Mesendoderm (in vitro differentiated cells): ENCODE measurements around the gene QSOX2.

Experiments used
- DNase-seq: peaks from one replicate; pipeline ENCODE4 v3.0.0; 2013
- H2AK5ac ChIP-seq: 2 replicates; pipeline ENCODE4 v1.6.1; 2013; ENCODE audit warnings: low read length, inconsistent platforms
- H2BK120ac ChIP-seq: 2 replicates; pipeline ENCODE4 v1.6.1; 2013; ENCODE audit warnings: low read depth, mild to moderate bottlenecking, low read length, moderate library complexity, mixed read lengths
- H2BK15ac ChIP-seq: replicated peaks from 2 replicates; pipeline ENCODE4 v1.6.1; 2013; ENCODE audit warnings: low read depth, mild to moderate bottlenecking, moderate library complexity
- H2BK5ac ChIP-seq: 2 replicates; pipeline ENCODE4 v1.6.1; 2013; ENCODE audit warnings: low read length, inconsistent platforms
- H3K18ac ChIP-seq: 2 replicates; pipeline ENCODE4 v1.6.1; 2013; ENCODE audit warnings: mild to moderate bottlenecking, low read length, mixed read lengths
- H3K23ac ChIP-seq: one replicate; pipeline ENCODE4 v1.6.1; 2013; ENCODE audit warnings: low read length
- H3K27ac ChIP-seq: 2 replicates; pipeline ENCODE4 v1.5.1; 2013; ENCODE audit warnings: low read depth, mild to moderate bottlenecking, inconsistent platforms, low read length, moderate library complexity
- H3K27me3 ChIP-seq: 2 replicates; pipeline ENCODE4 v1.6.1; 2013; ENCODE audit warnings: low read length, control low read depth, mild to moderate bottlenecking, inconsistent platforms; ENCODE audit not compliant: insufficient read depth, poor library complexity
- H3K36me3 ChIP-seq: 2 replicates; pipeline ENCODE4 v1.6.1; 2013; ENCODE audit warnings: low read length, inconsistent platforms; ENCODE audit not compliant: control insufficient read depth, insufficient read depth
- H3K4ac ChIP-seq: one replicate; pipeline ENCODE4 v1.6.1; 2013; ENCODE audit warnings: low read depth, mild to moderate bottlenecking, low read length, moderate library complexity
- H3K4me1 ChIP-seq: 2 replicates; pipeline ENCODE4 v1.6.1; 2013; ENCODE audit warnings: low read depth, low read length, inconsistent platforms; ENCODE audit not compliant: control insufficient read depth
- H3K4me2 ChIP-seq: 2 replicates; pipeline ENCODE4 v1.6.1; 2013; ENCODE audit warnings: low read length
- H3K4me3 ChIP-seq: 2 replicates; pipeline ENCODE4 v1.5.1; 2013; ENCODE audit warnings: mild to moderate bottlenecking, low read length
- H3K56ac ChIP-seq: one replicate; pipeline ENCODE4 v1.6.1; 2013; ENCODE audit warnings: low read length
- H3K79me1 ChIP-seq: 2 replicates; pipeline ENCODE4 v1.6.1; 2013; ENCODE audit warnings: low read length, inconsistent platforms
- H3K79me2 ChIP-seq: 2 replicates; pipeline ENCODE4 v1.6.1; 2013; ENCODE audit warnings: mild to moderate bottlenecking, low read length; ENCODE audit not compliant: control insufficient read depth, insufficient read depth
- H3K9ac ChIP-seq: 2 replicates; pipeline ENCODE4 v1.6.1; 2013; ENCODE audit warnings: low read length, inconsistent platforms
- H4K5ac ChIP-seq: one replicate; pipeline ENCODE4 v1.6.1; 2013; ENCODE audit warnings: low read length
- H4K8ac ChIP-seq: one replicate; pipeline ENCODE4 v1.6.1; 2013; ENCODE audit warnings: low read depth, mild to moderate bottlenecking, control low read depth, low read length, moderate library complexity
- WGBS: extraction: QIAGEN DNeasy Blood & Tissue Kit; methylation state at CpG from one replicate; pipeline ENCODE4 v1.1.7; 2013; ENCODE audit warnings: low lambda C conversion rate, missing lambda C conversion rate; ENCODE audit not compliant: insufficient coverage; ENCODE audit errors: extremely low coverage; 5-methylcytosine and 5-hydroxymethylcytosine counted together

Gene QSOX2

GRCh38 chr9:136292026-136292538 is 46.5 kb upstream of the QSOX2 start:
- H4K5ac ChIP-seq = no peak overlapping the region
- no peak overlapping the region for H2AK5ac ChIP-seq
- no peak overlapping the region for H2BK5ac ChIP-seq
- no peaks in the 10 kb centered on the region for H3K27me3 ChIP-seq
- no CpG with 5 or more reads among the region's 19 CpGs for WGBS
- no peak overlapping the region for H3K18ac ChIP-seq
- H4K8ac ChIP-seq = no peak overlapping the region
- no peaks in the 10 kb centered on the region for H3K36me3 ChIP-seq
- H3K4me3 ChIP-seq = no peak overlapping the region
- H3K79me1 ChIP-seq = no peaks in the 10 kb centered on the region
- no peak overlapping the region for H3K56ac ChIP-seq
- no peak overlapping the region for H3K4me2 ChIP-seq
- DNase-seq = no peak
- H2BK15ac ChIP-seq = no peak overlapping the region
- no peak overlapping the region for H3K27ac ChIP-seq
- H3K4me1 ChIP-seq = no peaks in the 10 kb centered on the region
- H3K79me2 ChIP-seq = no peaks in the 10 kb centered on the region
- no peak overlapping the region for H3K9ac ChIP-seq
- no peak overlapping the region for H3K23ac ChIP-seq
- no peak overlapping the region for H2BK120ac ChIP-seq
- H3K4ac ChIP-seq = no peak overlapping the region

GRCh38 chr9:136291306-136292025 is 45.9 kb upstream of the QSOX2 start:
- Histone ChIP-seq H3K18ac (no peak overlapping the region), H3K79me2 (no peaks in the 10 kb centered on the region), H4K5ac (no peak overlapping the region), H2BK5ac (no peak overlapping the region), H2BK120ac (no peak overlapping the region), H3K4me2 (no peak overlapping the region), H2AK5ac (no peak overlapping the region), H3K4me3 (no peak overlapping the region), H3K4me1 (no peaks in the 10 kb centered on the region), H3K27ac (no peak overlapping the region), H2BK15ac (no peak overlapping the region), H3K36me3 (no peaks in the 10 kb centered on the region), H3K27me3 (no peaks in the 10 kb centered on the region), H3K56ac (no peak overlapping the region), H3K4ac (no peak overlapping the region), H3K23ac (no peak overlapping the region), H3K79me1 (no peaks in the 10 kb centered on the region), H4K8ac (no peak overlapping the region), H3K9ac (no peak overlapping the region)
- WGBS = no CpG with 5 or more reads among the region's 22 CpGs
- DNase-seq = no peak

- no peak overlapping the region for H3K18ac ChIP-seq
- no peak overlapping the region for H2BK15ac ChIP-seq
- H2AK5ac ChIP-seq = no peak overlapping the region
- H3K4me2 ChIP-seq = no peak overlapping the region
- H3K36me3 ChIP-seq = no peaks in the 10 kb centered on the region
- H3K27me3 ChIP-seq = no peaks in the 10 kb centered on the region
- no peak overlapping the region for H2BK5ac ChIP-seq
- no CpG with 5 or more reads among the region's 31 CpGs for WGBS
- H3K4me1 ChIP-seq = no peaks in the 10 kb centered on the region
- H3K4ac ChIP-seq = no peak overlapping the region
- H2BK120ac ChIP-seq = no peak overlapping the region
- no peak overlapping the region for H3K27ac ChIP-seq
- no peaks in the 10 kb centered on the region for H3K79me2 ChIP-seq
- H3K56ac ChIP-seq = no peak overlapping the region
- no peak overlapping the region for H4K8ac ChIP-seq
- no peak overlapping the region for H4K5ac ChIP-seq
- H3K4me3 ChIP-seq = no peak overlapping the region
- no peak overlapping the region for H3K9ac ChIP-seq
- H3K23ac ChIP-seq = no peak overlapping the region
- no peaks in the 10 kb centered on the region for H3K79me1 ChIP-seq
- DNase-seq = no peak
Measured at GRCh38 chr9:136290508-136291000, 44.9 kb upstream of the QSOX2 start.

- no peaks in the 10 kb centered on the region for H3K36me3 ChIP-seq
- no peak for DNase-seq
- no peak overlapping the region for H3K18ac ChIP-seq
- H3K4me1 ChIP-seq = no peaks in the 10 kb centered on the region
- H3K56ac ChIP-seq = no peak overlapping the region
- H2BK15ac ChIP-seq = no peak overlapping the region
- no CpG with 5 or more reads among the region's 30 CpGs for WGBS
- H4K5ac ChIP-seq = no peak overlapping the region
- H3K23ac ChIP-seq = no peak overlapping the region
- H3K27me3 ChIP-seq = no peaks in the 10 kb centered on the region
- no peak overlapping the region for H2BK120ac ChIP-seq
- H2BK5ac ChIP-seq = no peak overlapping the region
- no peaks in the 10 kb centered on the region for H3K79me2 ChIP-seq
- no peak overlapping the region for H2AK5ac ChIP-seq
- no peak overlapping the region for H3K9ac ChIP-seq
- H3K4me2 ChIP-seq = no peak overlapping the region
- no peaks in the 10 kb centered on the region for H3K79me1 ChIP-seq
- no peak overlapping the region for H3K4ac ChIP-seq
- H3K27ac ChIP-seq = no peak overlapping the region
- no peak overlapping the region for H4K8ac ChIP-seq
- no peak overlapping the region for H3K4me3 ChIP-seq
Measured at GRCh38 chr9:136289651-136290507, 44.3 kb upstream of the QSOX2 start.

- no peak for DNase-seq
- Histone ChIP-seq H3K23ac (no peak overlapping the region), H4K8ac (no peak overlapping the region), H2BK120ac (no peak overlapping the region), H3K36me3 (no peaks in the 10 kb centered on the region), H3K79me1 (no peaks in the 10 kb centered on the region), H3K4me1 (no peaks in the 10 kb centered on the region), H3K4ac (no peak overlapping the region), H3K27ac (no peak overlapping the region), H4K5ac (no peak overlapping the region), H2AK5ac (no peak overlapping the region), H3K79me2 (no peaks in the 10 kb centered on the region), H3K18ac (no peak overlapping the region), H3K4me3 (no peak overlapping the region), H2BK5ac (no peak overlapping the region), H3K4me2 (no peak overlapping the region), H3K56ac (no peak overlapping the region), H3K27me3 (no peaks in the 10 kb centered on the region), H3K9ac (no peak overlapping the region), H2BK15ac (no peak overlapping the region)
- no CpG with 5 or more reads among the region's 21 CpGs for WGBS
Measured at GRCh38 chr9:136287960-136288753, 42.5 kb upstream of the QSOX2 start.
